Stomach (tissue), 9 donors: ENCODE results near the gene HLA-DPA1. TPM values are rescaled to one million over a fixed set of nuclear protein-coding genes. Genes with fewer than 3 reads are reported as not detected.
A peak's percentile ranks its signal among the peaks of the same experiment; 100 is the strongest.

Experiments used
- DNase-seq, 2 donors: peaks; one replicate each; pipeline versions ENCODE4 v3.0.0 to v3.0.0-alpha.2; 2013 to 2019
- H3K27ac ChIP-seq, 5 donors: fragments of 200-600 bp in 4 of 5; sonication (generic) in 4 of 5; one replicate each; pipeline ENCODE4 v1.5.1; 2013 to 2019; ENCODE audit warnings: mild to moderate bottlenecking in 1 of 5, moderate library complexity in 1 of 5
- H3K27me3 ChIP-seq, 3 donors: fragments of 200-600 bp; sonication (generic); one replicate each; pipeline ENCODE4 v1.5.1; 2017 to 2019; ENCODE audit warnings: mixed run types in 1 of 3
- H3K36me3 ChIP-seq, 4 donors: fragments of 200-600 bp; sonication (generic); 1 replicate in 3 of 4; 2 replicates in 1 of 4; pipeline ENCODE4 v1.5.1; 2016 to 2019
- H3K4me1 ChIP-seq, 4 donors: fragments of 200-600 bp; sonication (generic); one replicate each; pipeline ENCODE4 v1.5.1; 2016 to 2019
- H3K4me3 ChIP-seq, 4 donors: fragments of 200-600 bp; sonication (generic) in 3 of 4; one replicate each; pipeline ENCODE4 v1.5.1; 2016 to 2019; ENCODE audit warnings: mild to moderate bottlenecking in 1 of 4
- H3K9me3 ChIP-seq, 4 donors: fragments of 200-600 bp; sonication (generic); one replicate each; pipeline ENCODE4 v1.5.1; 2016 to 2019
- CTCF ChIP-seq, 7 experiments: fragments of 450-650 bp in 4 of 7; fragments of 200-600 bp in 3 of 7; sonication (generic) in 3 of 7; IDR thresholded peaks; one replicate each; pipeline ENCODE4 v1.5.1; 2016 to 2019; ENCODE audit warnings: antibody characterized with exemption in 7 of 7, control low read depth in 2 of 7, mild to moderate bottlenecking in 1 of 7
- EP300 ChIP-seq: sonication (generic); formaldehyde crosslinking; IDR thresholded peaks from one replicate; pipeline ENCODE4 v1.6.1; 2017; ENCODE audit warnings: antibody characterized with exemption
- POLR2A ChIP-seq, 4 donors: fragments of 450-650 bp; IDR thresholded peaks; one replicate each; pipeline ENCODE4 v1.6.1; 2016; ENCODE audit warnings: antibody characterized with exemption in 4 of 4, control low read depth in 2 of 4, mild to moderate bottlenecking in 1 of 4, moderate library complexity in 1 of 4
- POLR2AphosphoS5 ChIP-seq, 3 donors: sonication (generic); formaldehyde crosslinking; IDR thresholded peaks; one replicate each; pipeline ENCODE4 v1.6.1; 2016; ENCODE audit warnings: antibody characterized with exemption in 3 of 3
- WGBS, 5 donors: extraction: QIAGEN DNeasy Blood & Tissue Kit in 3 of 5; methylation state at CpG; one replicate each; pipeline versions ENCODE4 v1.1.5 to v1.1.7; 2013 to 2018; 5-methylcytosine and 5-hydroxymethylcytosine counted together
- intact Hi-C: fragments of 100-400 bp; cut with DNase I; formaldehyde crosslinking; loops from one replicate; pipeline ENCODE4 v1.15.1; 2023; ENCODE audit warnings: low total_unique reads
- polyA plus RNA-seq, 3 donors: library from polyadenylated mRNA; stranded (reverse); fragments of 200-250 nt; gene quantifications; one replicate each; pipeline ENCODE4 v1.2.3, GENCODE V29; 2013
- total RNA-seq, 5 donors: library from RNA; depleted of rRNA; stranded (reverse); fragments of >200 nt; gene quantifications; one replicate each; pipeline versions ENCODE4 v1.1.0 to v1.2.3, GENCODE V29; 2014 to 2016
- donor health status: healthy with polysubstance abuse.
- donor health status: Bipolar disorder and iron deficiency.
- donor health status: healthy.

The HLA-DPA1 gene
- total and polyA plus RNA-seq, 8 donors = 0.29 to 171 (median 31.0) TPM

- H3K9me3 ChIP-seq = peaks cover 0 to 23% (median 8%) of the 10 kb centered on the region in 4 donors
- no peak overlapping the region for H3K27ac ChIP-seq
- peaks cover 0 to 30% (median 0%) of the 10 kb centered on the region in 3 donors for H3K27me3 ChIP-seq
- no peaks in the 10 kb centered on the region for H3K4me1 ChIP-seq
- no peak for DNase-seq
- WGBS, 5 donors = 90 to 100% (median 94%) methylated on average over 1 of the region's 1 CpG
- H3K4me3 ChIP-seq = no peak overlapping the region
- no peak for TF ChIP-seq CTCF (IDR thresholded peaks at IDR 0.05)
- no peak for TF ChIP-seq EP300
- TF ChIP-seq POLR2A (IDR thresholded peaks at IDR 0.05) = no peak
- TF ChIP-seq POLR2AphosphoS5 (IDR thresholded peaks at IDR 0.05) = no peak
- H3K36me3 ChIP-seq = no peaks in the 10 kb centered on the region
- intact Hi-C loops = no loop called here
Measured at GRCh38 chr6:33095681-33096080, 22.2 kb upstream of the HLA-DPA1 start.

- H3K4me3 ChIP-seq = no peak overlapping the region
- H3K36me3 ChIP-seq = no peaks in the 10 kb centered on the region
- H3K9me3 ChIP-seq = peaks cover 0 to 10% (median 4%) of the 10 kb centered on the region in 4 donors
- H3K27ac ChIP-seq = no peak overlapping the region
- no peaks in the 10 kb centered on the region for H3K4me1 ChIP-seq
- TF ChIP-seq EP300 (no peak), POLR2AphosphoS5 (IDR thresholded peaks at IDR 0.05) (no peak), POLR2A (IDR thresholded peaks at IDR 0.05) (no peak), CTCF (IDR thresholded peaks at IDR 0.05) (no peak)
- no peak for DNase-seq
- 60 to 90% (median 83%) methylated on average over 3 of the region's 3 CpGs for WGBS, 5 donors
- intact Hi-C loops = no loop called here
- peaks cover 0 to 30% (median 0%) of the 10 kb centered on the region in 3 donors for H3K27me3 ChIP-seq
Measured at GRCh38 chr6:33093855-33094254, 20.4 kb upstream of the HLA-DPA1 start.

GRCh38 chr6:33092385-33092784, 18.9 kb upstream of the HLA-DPA1 start:
- peaks cover 0 to 30% (median 0%) of the 10 kb centered on the region in 3 donors for H3K27me3 ChIP-seq
- no peak overlapping the region for H3K27ac ChIP-seq
- H3K4me1 ChIP-seq = no peaks in the 10 kb centered on the region
- intact Hi-C loops = no loop called here
- TF ChIP-seq POLR2AphosphoS5 (IDR thresholded peaks at IDR 0.05) (no peak), POLR2A (IDR thresholded peaks at IDR 0.05) (no peak), CTCF (IDR thresholded peaks at IDR 0.05) (no peak), EP300 (no peak)
- no peak overlapping the region for H3K4me3 ChIP-seq
- H3K9me3 ChIP-seq = no peaks in the 10 kb centered on the region
- no peak for DNase-seq
- 91 to 97% (median 95%) methylated on average over 3 of the region's 3 CpGs for WGBS, 5 donors
- peaks cover 0 to 9% (median 6%) of the 10 kb centered on the region in 4 donors for H3K36me3 ChIP-seq

- no peak overlapping the region for H3K27ac ChIP-seq
- WGBS, 5 donors = 24 to 43% (median 35%) methylated on average over 5 to 9 of the region's 9 CpGs
- no peak overlapping the region for H3K4me3 ChIP-seq
- intact Hi-C loops = no loop called here
- H3K9me3 ChIP-seq = no peaks in the 10 kb centered on the region
- TF ChIP-seq EP300 (no peak), POLR2A (IDR thresholded peaks at IDR 0.05) (no peak), CTCF (IDR thresholded peaks at IDR 0.05) (peak in 4 of 7 experiments; percentile 32 to 64 (median 44))
- peaks cover 0 to 13% (median 10%) of the 10 kb centered on the region in 4 donors for H3K36me3 ChIP-seq
- peak in 1 of 2 donors; percentile 69 for DNase-seq
- peaks cover 0 to 30% (median 0%) of the 10 kb centered on the region in 3 donors for H3K27me3 ChIP-seq
- no peaks in the 10 kb centered on the region for H3K4me1 ChIP-seq
Measured at GRCh38 chr6:33091957-33092356, 18.5 kb upstream of the HLA-DPA1 start.
